ENCODE results near the gene OS9. TPM values are rescaled to one million over a fixed set of nuclear protein-coding genes. Genes with fewer than 3 reads are reported as not detected.

The OS9 gene
- total RNA-seq: 90.9 and 98.2 TPM in 2 replicates

GRCh38 chr12:57693659-57694458, at the start of gene OS9:
TSS of gene OS9 (plus strand) at chr12:57694132. CDS start at chr12:57694162, 30 bp downstream.

GRCh38 chr12:57738661-57739237, 44.8 kb downstream of the OS9 start, which contains the start of gene AGAP2:
TSS of gene AGAP2 (minus strand) at chr12:57738742. CDS start at chr12:57738246, 496 bp downstream.

GRCh38 chr12:57744777-57745484, 51.0 kb downstream of the OS9 start, which contains the start of gene TSPAN31:
TSS of gene TSPAN31 (plus strand) at chr12:57745039. CDS start at chr12:57745155, 116 bp downstream.

GRCh38 chr12:57751788-57752667, 58.1 kb downstream of the OS9 start, which contains the start of gene CDK4:
TSS of gene CDK4 (minus strand) at chr12:57752310. CDS start at chr12:57751717, 593 bp downstream.

GRCh38 chr12:57754411-57755193, 60.7 kb downstream of the OS9 start, which contains the start of gene MARCHF9:
TSS of gene MARCHF9 (plus strand) at chr12:57755103. CDS start at chr12:57755529, 426 bp downstream.

GRCh38 chr12:57766464-57767304, 72.8 kb downstream of the OS9 start, which contains the start of gene CYP27B1:
TSS of gene CYP27B1 (minus strand) at chr12:57767078. CDS start at chr12:57767041, 37 bp downstream.

Other genes starting within 250 kb of the OS9 start
- 0.21 TPM in 1 of 2 replicates, not detected in the other for gene INHBE, start 238.8 kb upstream of the OS9 start, total RNA-seq
- gene GLI1, start 234.3 kb upstream of the OS9 start, total RNA-seq: 0.05 and 0.21 TPM in 2 replicates
- gene ARHGAP9, start 214.3 kb upstream of the OS9 start, total RNA-seq: not detected in 2 replicates
- 82.6 and 95.9 TPM in 2 replicates for gene MARS1, start 206.1 kb upstream of the OS9 start, total RNA-seq
- gene DDIT3, start 173.6 kb upstream of the OS9 start, total RNA-seq: 8.3 and 13.8 TPM in 2 replicates
- gene MBD6, start 171.3 kb upstream of the OS9 start, total RNA-seq: 3.6 and 8.0 TPM in 2 replicates
- 144 and 154 TPM in 2 replicates for gene DCTN2, start 146.9 kb upstream of the OS9 start, total RNA-seq
- gene KIF5A, start 144.1 kb upstream of the OS9 start, total RNA-seq: 0.14 and 0.21 TPM in 2 replicates
- gene PIP4K2C, start 102.9 kb upstream of the OS9 start, total RNA-seq: 31.2 and 41.4 TPM in 2 replicates
- gene DTX3, start 89.3 kb upstream of the OS9 start, total RNA-seq: 3.5 and 3.6 TPM in 2 replicates
- 0.19 and 0.99 TPM in 2 replicates for gene ARHGEF25, start 82.7 kb upstream of the OS9 start, total RNA-seq
- 0.71 and 1.1 TPM in 2 replicates for gene B4GALNT1, start 60.9 kb upstream of the OS9 start, total RNA-seq
- gene AGAP2, start 44.6 kb downstream of the OS9 start, total RNA-seq: 0.14 and 0.56 TPM in 2 replicates
- 44.2 and 70.9 TPM in 2 replicates for gene TSPAN31, start 50.9 kb downstream of the OS9 start, total RNA-seq
- 122 and 130 TPM in 2 replicates for gene CDK4, start 58.2 kb downstream of the OS9 start, total RNA-seq
- 7.9 and 12.8 TPM in 2 replicates for gene MARCHF9, start 61.0 kb downstream of the OS9 start, total RNA-seq
- gene CYP27B1, start 72.9 kb downstream of the OS9 start, total RNA-seq: 10.4 and 15.0 TPM in 2 replicates
- gene METTL1, start 78.0 kb downstream of the OS9 start, total RNA-seq: 18.8 and 21.2 TPM in 2 replicates
- gene EEF1AKMT3, start 78.5 kb downstream of the OS9 start, total RNA-seq: 1.3 and 5.8 TPM in 2 replicates
- 19.8 and 26.4 TPM in 2 replicates for gene TSFM, start 88.7 kb downstream of the OS9 start, total RNA-seq
- 0.05 and 0.21 TPM in 2 replicates for gene AVIL, start 124.6 kb downstream of the OS9 start, total RNA-seq
- gene CTDSP2, start 152.6 kb downstream of the OS9 start, total RNA-seq: 39.1 and 54.0 TPM in 2 replicates
- gene ATP23, start 247.4 kb downstream of the OS9 start, total RNA-seq: 11.3 and 23.7 TPM in 2 replicates